HEK293 (cell line): Measurements from ENCODE around the gene RLN1.

Source experiments
- CTCF ChIA-PET: fragments of 350-600 bp; formaldehyde crosslinking; extraction: SDS; loops from one replicate; lab custom pipeline; 2021; ENCODE audit warnings: antibody characterized with exemption; lab: Yijun Ruan, JAX
- POLR2A ChIA-PET: fragments of 300-600 bp; formaldehyde crosslinking; extraction: SDS; loops from one replicate; lab custom pipeline; 2020; ENCODE audit warnings: antibody characterized with exemption, inconsistent platforms; lab: Yijun Ruan, JAX
- H3K27ac ChIP-seq: fragments of 200-500 bp; sonication (Bioruptor generic); 2 replicates; pipeline ENCODE4 v1.5.1; 2014; ENCODE audit warnings: low read depth, low read length, control low read depth, inconsistent platforms; ENCODE audit errors: extremely low read depth
- H3K36me3 ChIP-seq, 2 experiments: fragments of 200-500 bp in 1 of 2; sonication (Bioruptor generic) in 1 of 2; 1 replicate in 1 of 2; 2 replicates in 1 of 2; pipeline ENCODE4 v1.5.1; 2014 to 2017; ENCODE audit warnings: inconsistent platforms in 2 of 2, low read length in 2 of 2; ENCODE audit not compliant: control insufficient read depth in 2 of 2, insufficient read depth in 1 of 2
- H3K4me1 ChIP-seq: fragments of 200-500 bp; sonication (Bioruptor generic); 2 replicates; pipeline ENCODE4 v1.5.1; 2014; ENCODE audit warnings: mild to moderate bottlenecking, low read length, inconsistent platforms; ENCODE audit not compliant: control insufficient read depth, insufficient read depth
- H3K4me3 ChIP-seq: 2 replicates; pipeline ENCODE4 v1.5.1; 2011; ENCODE audit warnings: low read depth, mild to moderate bottlenecking, control low read depth, low read length, moderate library complexity
- H3K9me3 ChIP-seq: fragments of 200-500 bp; sonication (Bioruptor generic); 2 replicates; pipeline ENCODE4 v1.5.1; 2014; ENCODE audit warnings: low read depth, low read length, inconsistent platforms; ENCODE audit not compliant: control insufficient read depth, insufficient read depth
- ATF2 ChIP-seq: fragments of 450-650 bp; formaldehyde crosslinking; IDR thresholded peaks from 2 replicates; pipeline ENCODE4 v1.5.1; 2016; ENCODE audit warnings: missing biosample characterization, missing genetic modification characterization, low read depth
- HOXA7 ChIP-seq: sonication (generic); formaldehyde crosslinking; IDR thresholded peaks from 2 replicates; pipeline ENCODE4 v1.8.1; 2022; ENCODE audit warnings: missing genetic modification reagents, borderline replicate concordance
- KLF9 ChIP-seq: fragments of 450-650 bp; formaldehyde crosslinking; IDR thresholded peaks from 2 replicates; pipeline ENCODE4 v1.5.1; 2016; ENCODE audit warnings: missing biosample characterization, missing genetic modification characterization, low read depth
- MYNN ChIP-seq: fragments of 450-650 bp; formaldehyde crosslinking; IDR thresholded peaks from 2 replicates; pipeline ENCODE4 v1.5.1; 2016; ENCODE audit warnings: missing biosample characterization, missing genetic modification characterization, borderline replicate concordance
- MZF1 ChIP-seq: fragments of 450-650 bp; formaldehyde crosslinking; IDR thresholded peaks from 2 replicates; pipeline ENCODE4 v1.5.1; 2017; ENCODE audit warnings: missing biosample characterization, missing genetic modification characterization, borderline replicate concordance
- PRDM4 ChIP-seq: fragments of 450-650 bp; formaldehyde crosslinking; IDR thresholded peaks from 2 replicates; pipeline ENCODE4 v1.5.1; 2017; ENCODE audit warnings: missing biosample characterization, missing genetic modification characterization
- SP2 ChIP-seq: fragments of 450-650 bp; formaldehyde crosslinking; IDR thresholded peaks from 2 replicates; pipeline ENCODE4 v1.5.1; 2016; ENCODE audit warnings: missing biosample characterization, missing genetic modification characterization
- WT1 ChIP-seq: fragments of 450-650 bp; formaldehyde crosslinking; IDR thresholded peaks from 2 replicates; pipeline ENCODE4 v1.5.1; 2016; ENCODE audit warnings: missing biosample characterization, missing genetic modification characterization
- ZBTB17 ChIP-seq: fragments of 450-650 bp; formaldehyde crosslinking; IDR thresholded peaks from 2 replicates; pipeline ENCODE4 v1.5.1; 2016; ENCODE audit warnings: missing biosample characterization, missing genetic modification characterization
- ZBTB20 ChIP-seq: fragments of 450-650 bp; formaldehyde crosslinking; IDR thresholded peaks from 2 replicates; pipeline ENCODE4 v1.5.1; 2016; ENCODE audit warnings: missing biosample characterization, missing genetic modification characterization
- ZFHX2 ChIP-seq: fragments of 450-650 bp; formaldehyde crosslinking; conservative IDR thresholded peaks from 2 replicates; pipeline ENCODE4 v1.5.1; 2016; ENCODE audit warnings: missing biosample characterization, missing genetic modification characterization
- ZFP37 ChIP-seq: fragments of 450-650 bp; formaldehyde crosslinking; IDR thresholded peaks from 2 replicates; pipeline ENCODE4 v1.5.1; 2016; ENCODE audit warnings: missing biosample characterization, missing genetic modification characterization
- ZFP41 ChIP-seq: fragments of 450-650 bp; formaldehyde crosslinking; IDR thresholded peaks from 2 replicates; pipeline ENCODE4 v1.5.1; 2016; ENCODE audit warnings: missing biosample characterization, missing genetic modification characterization, borderline replicate concordance
- ZIC2 ChIP-seq: fragments of 450-650 bp; formaldehyde crosslinking; IDR thresholded peaks from 2 replicates; pipeline ENCODE4 v1.5.1; 2016; ENCODE audit warnings: missing biosample characterization, missing genetic modification characterization
- ZNF132 ChIP-seq: fragments of 450-650 bp; formaldehyde crosslinking; IDR thresholded peaks from 2 replicates; pipeline ENCODE4 v1.5.1; 2017; ENCODE audit warnings: missing biosample characterization, missing genetic modification characterization, borderline replicate concordance
- ZNF214 ChIP-seq: fragments of 450-650 bp; formaldehyde crosslinking; IDR thresholded peaks from 2 replicates; pipeline ENCODE4 v1.5.1; 2017; ENCODE audit warnings: missing biosample characterization, mild to moderate bottlenecking, missing genetic modification characterization, borderline replicate concordance
- ZNF292 ChIP-seq: fragments of 450-650 bp; formaldehyde crosslinking; IDR thresholded peaks from 2 replicates; pipeline ENCODE4 v1.5.1; 2016; ENCODE audit warnings: low read depth, missing biosample characterization, missing genetic modification characterization, borderline replicate concordance
- ZNF335 ChIP-seq: fragments of 450-650 bp; formaldehyde crosslinking; conservative IDR thresholded peaks from 2 replicates; pipeline ENCODE4 v1.5.1; 2016; ENCODE audit warnings: missing biosample characterization, missing genetic modification characterization
- ZNF501 ChIP-seq: fragments of 450-650 bp; formaldehyde crosslinking; IDR thresholded peaks from 2 replicates; pipeline ENCODE4 v1.5.1; 2016; ENCODE audit warnings: missing biosample characterization, missing genetic modification characterization
- ZNF544 ChIP-seq: fragments of 450-650 bp; formaldehyde crosslinking; IDR thresholded peaks from 2 replicates; pipeline ENCODE4 v1.5.0; 2017; ENCODE audit warnings: missing biosample characterization, missing genetic modification characterization
- ZNF548 ChIP-seq: fragments of 450-650 bp; formaldehyde crosslinking; IDR thresholded peaks from 2 replicates; pipeline ENCODE4 v1.5.1; 2016; ENCODE audit warnings: missing biosample characterization, missing genetic modification characterization
- ZNF555 ChIP-seq: fragments of 450-650 bp; formaldehyde crosslinking; conservative IDR thresholded peaks from 2 replicates; pipeline ENCODE4 v1.5.1; 2017; ENCODE audit warnings: missing biosample characterization, mild to moderate bottlenecking, missing genetic modification characterization, inconsistent platforms
- ZNF624 ChIP-seq: fragments of 450-650 bp; formaldehyde crosslinking; IDR thresholded peaks from 2 replicates; pipeline ENCODE4 v1.5.1; 2017; ENCODE audit warnings: missing biosample characterization, missing genetic modification characterization
- ZNF768 ChIP-seq: fragments of 450-650 bp; formaldehyde crosslinking; IDR thresholded peaks from 2 replicates; pipeline ENCODE4 v1.5.1; 2018; ENCODE audit warnings: missing biosample characterization, mild to moderate bottlenecking, missing genetic modification characterization
- ZNF785 ChIP-seq: fragments of 450-650 bp; formaldehyde crosslinking; IDR thresholded peaks from 2 replicates; pipeline ENCODE4 v1.5.1; 2016; ENCODE audit warnings: missing biosample characterization, missing genetic modification characterization
- ZNF837 ChIP-seq: fragments of 450-650 bp; formaldehyde crosslinking; IDR thresholded peaks from 2 replicates; pipeline ENCODE4 v1.5.1; 2016; ENCODE audit warnings: missing biosample characterization, missing genetic modification characterization
- TF ChIP-seq, protein P1 (sequence below): fragments of 450-650 bp; formaldehyde crosslinking; IDR thresholded peaks from 2 replicates; pipeline ENCODE4 v1.5.1; 2017; ENCODE audit warnings: missing biosample characterization, missing genetic modification characterization
- TF ChIP-seq, protein P2 (sequence below): fragments of 450-650 bp; formaldehyde crosslinking; IDR thresholded peaks from 2 replicates; pipeline ENCODE4 v1.5.1; 2016; ENCODE audit warnings: missing biosample characterization, missing genetic modification characterization

The RLN1 gene

GRCh38 chr9:5375091-5375490 lies 35.4 kb upstream of the RLN1 start:
- H3K36me3 ChIP-seq: no peaks in the 10 kb centered on the region
- H3K4me1 ChIP-seq: no peaks in the 10 kb centered on the region
- TF ChIP-seq ZBTB17 (tag by site-specific recombination): no peak
- TF ChIP-seq ZNF555: no peak
- no peak for TF ChIP-seq ZNF501 (tag by site-specific recombination)
- TF ChIP-seq SP2: no peak
- no peak for TF ChIP-seq ZBTB20 (tag by site-specific recombination)
- no peak for TF ChIP-seq ZFP37 (tag by site-specific recombination)
- TF ChIP-seq ATF2 (tag by site-specific recombination): no peak
- TF ChIP-seq ZNF768: no peak
- TF ChIP-seq, protein P1, sequence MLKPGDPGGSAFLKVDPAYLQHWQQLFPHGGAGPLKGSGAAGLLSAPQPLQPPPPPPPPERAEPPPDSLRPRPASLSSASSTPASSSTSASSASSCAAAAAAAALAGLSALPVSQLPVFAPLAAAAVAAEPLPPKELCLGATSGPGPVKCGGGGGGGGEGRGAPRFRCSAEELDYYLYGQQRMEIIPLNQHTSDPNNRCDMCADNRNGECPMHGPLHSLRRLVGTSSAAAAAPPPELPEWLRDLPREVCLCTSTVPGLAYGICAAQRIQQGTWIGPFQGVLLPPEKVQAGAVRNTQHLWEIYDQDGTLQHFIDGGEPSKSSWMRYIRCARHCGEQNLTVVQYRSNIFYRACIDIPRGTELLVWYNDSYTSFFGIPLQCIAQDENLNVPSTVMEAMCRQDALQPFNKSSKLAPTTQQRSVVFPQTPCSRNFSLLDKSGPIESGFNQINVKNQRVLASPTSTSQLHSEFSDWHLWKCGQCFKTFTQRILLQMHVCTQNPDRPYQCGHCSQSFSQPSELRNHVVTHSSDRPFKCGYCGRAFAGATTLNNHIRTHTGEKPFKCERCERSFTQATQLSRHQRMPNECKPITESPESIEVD (tag by site-specific recombination): no peak
- TF ChIP-seq, protein P2, sequence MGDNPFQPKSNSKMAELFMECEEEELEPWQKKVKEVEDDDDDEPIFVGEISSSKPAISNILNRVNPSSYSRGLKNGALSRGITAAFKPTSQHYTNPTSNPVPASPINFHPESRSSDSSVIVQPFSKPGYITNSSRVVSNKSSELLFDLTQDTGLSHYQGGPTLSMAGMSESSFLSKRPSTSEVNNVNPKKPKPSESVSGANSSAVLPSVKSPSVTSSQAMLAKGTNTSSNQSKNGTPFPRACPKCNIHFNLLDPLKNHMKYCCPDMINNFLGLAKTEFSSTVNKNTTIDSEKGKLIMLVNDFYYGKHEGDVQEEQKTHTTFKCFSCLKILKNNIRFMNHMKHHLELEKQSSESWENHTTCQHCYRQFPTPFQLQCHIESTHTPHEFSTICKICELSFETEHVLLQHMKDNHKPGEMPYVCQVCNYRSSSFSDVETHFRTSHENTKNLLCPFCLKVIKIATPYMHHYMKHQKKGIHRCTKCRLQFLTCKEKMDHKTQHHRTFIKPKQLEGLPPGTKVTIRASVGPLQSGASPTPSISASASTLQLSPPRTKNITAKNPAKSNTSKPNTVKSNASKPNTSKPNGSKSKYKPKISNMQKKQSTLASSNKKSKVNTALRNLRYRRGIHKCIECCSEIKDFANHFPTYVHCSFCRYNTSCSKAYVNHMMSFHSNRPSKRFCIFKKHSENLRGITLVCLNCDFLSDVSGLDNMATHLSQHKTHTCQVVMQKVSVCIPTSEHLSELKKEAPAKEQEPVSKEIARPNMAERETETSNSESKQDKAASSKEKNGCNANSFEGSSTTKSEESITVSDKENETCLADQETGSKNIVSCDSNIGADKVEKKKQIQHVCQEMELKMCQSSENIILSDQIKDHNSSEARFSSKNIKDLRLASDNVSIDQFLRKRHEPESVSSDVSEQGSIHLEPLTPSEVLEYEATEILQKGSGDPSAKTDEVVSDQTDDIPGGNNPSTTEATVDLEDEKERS (tag by site-specific recombination): no peak
- TF ChIP-seq ZNF335 (tag by site-specific recombination): no peak
- no peak for TF ChIP-seq ZNF132 (tag by site-specific recombination)
- no peak for TF ChIP-seq ZNF548 (tag by site-specific recombination)
- TF ChIP-seq ZNF544 (tag by site-specific recombination): no peak
- no peak for TF ChIP-seq ZNF624 (tag by site-specific recombination)
- no peak for TF ChIP-seq KLF9 (tag by site-specific recombination)
- no peak for TF ChIP-seq ZFHX2 (tag by site-specific recombination)
- POLR2A ChIA-PET: no interaction called here
- H3K9me3 ChIP-seq: no peaks in the 10 kb centered on the region
- H3K4me3 ChIP-seq: no peak overlapping the region
- H3K27ac ChIP-seq: no peak overlapping the region
- CTCF ChIA-PET: interaction anchor here (0.6 kb wide), 1 partner anchor 169 kb away, joined by 5 read pairs; no protein-coding TSS in a partner anchor

GRCh38 chr9:5364294-5365024 lies 24.8 kb upstream of the RLN1 start:
- ChIA-PET POLR2A (no interaction called here), CTCF (no interaction called here)
- no peaks in the 10 kb centered on the region for H3K9me3 ChIP-seq
- no peaks in the 10 kb centered on the region for H3K4me1 ChIP-seq
- no peak overlapping the region for H3K4me3 ChIP-seq
- no peak overlapping the region for H3K27ac ChIP-seq
- H3K36me3 ChIP-seq: no peaks in the 10 kb centered on the region
- TF ChIP-seq HOXA7 (CRISPR knock-in tag): no peak
- no peak for TF ChIP-seq PRDM4 (tag by site-specific recombination)
- TF ChIP-seq ZNF785 (tag by site-specific recombination): no peak
- no peak for TF ChIP-seq ZNF214 (tag by site-specific recombination)
- TF ChIP-seq ZNF548 (tag by site-specific recombination): no peak
- no peak for TF ChIP-seq ZIC2 (tag by site-specific recombination)
- no peak for TF ChIP-seq KLF9 (tag by site-specific recombination)
- TF ChIP-seq WT1 (tag by site-specific recombination): no peak
- TF ChIP-seq ZFP41 (tag by site-specific recombination): no peak
- TF ChIP-seq MYNN (tag by site-specific recombination): no peak
- TF ChIP-seq MZF1 (tag by site-specific recombination): no peak
- no peak for TF ChIP-seq ZNF837 (tag by site-specific recombination)
- TF ChIP-seq ZNF292 (tag by site-specific recombination): no peak
